Measurements from ENCODE around the gene PODXL.

DNA sequence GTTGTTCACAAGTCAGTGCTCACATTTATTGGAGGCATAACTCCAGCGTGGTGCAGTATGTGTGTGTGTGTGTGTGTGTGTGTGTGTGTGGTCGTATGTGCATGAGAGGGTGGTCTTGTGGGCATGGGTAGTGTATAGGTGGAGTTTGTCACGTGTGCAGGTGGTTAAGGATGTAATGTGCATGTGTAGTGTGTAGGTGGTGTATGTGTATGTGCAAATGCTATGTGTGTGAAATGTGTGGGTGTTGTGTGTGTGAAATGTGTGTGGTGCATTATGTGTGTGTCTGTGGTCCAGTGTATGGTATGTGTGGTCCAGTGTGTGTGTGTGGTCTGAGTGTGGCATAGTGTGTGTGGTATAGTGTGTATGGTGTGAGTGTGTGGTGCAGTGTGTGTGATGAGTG is 30.3 kb upstream of the PODXL start:
- TF ChIP-seq TAF1 (IDR thresholded peaks at IDR 0.05; ENCODE audit: low read depth) (no peak), EP300 (IDR thresholded peaks at IDR 0.05; ENCODE audit: borderline replicate concordance) (no peak), TEAD4 (IDR thresholded peaks at IDR 0.05) (no peak), CREB1 (IDR thresholded peaks at IDR 0.05; ENCODE audit: low read depth) (no peak), ZBTB7A (IDR thresholded peaks at IDR 0.05; ENCODE audit: low read depth) (no peak), CEBPB (IDR thresholded peaks at IDR 0.05) (no peak), RAD21 (IDR thresholded peaks at IDR 0.05; ENCODE audit: low read depth) (no peak), NFIC (IDR thresholded peaks at IDR 0.05) (no peak), YY1 (IDR thresholded peaks at IDR 0.05; ENCODE audit: low read depth) (no peak), TCF12 (IDR thresholded peaks at IDR 0.05; ENCODE audit: low read depth) (no peak)
- TF ChIP-seq, protein P1, sequence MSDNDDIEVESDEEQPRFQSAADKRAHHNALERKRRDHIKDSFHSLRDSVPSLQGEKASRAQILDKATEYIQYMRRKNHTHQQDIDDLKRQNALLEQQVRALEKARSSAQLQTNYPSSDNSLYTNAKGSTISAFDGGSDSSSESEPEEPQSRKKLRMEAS (IDR thresholded peaks at IDR 0.05), result no peak
- TF ChIP-seq, protein P2, sequence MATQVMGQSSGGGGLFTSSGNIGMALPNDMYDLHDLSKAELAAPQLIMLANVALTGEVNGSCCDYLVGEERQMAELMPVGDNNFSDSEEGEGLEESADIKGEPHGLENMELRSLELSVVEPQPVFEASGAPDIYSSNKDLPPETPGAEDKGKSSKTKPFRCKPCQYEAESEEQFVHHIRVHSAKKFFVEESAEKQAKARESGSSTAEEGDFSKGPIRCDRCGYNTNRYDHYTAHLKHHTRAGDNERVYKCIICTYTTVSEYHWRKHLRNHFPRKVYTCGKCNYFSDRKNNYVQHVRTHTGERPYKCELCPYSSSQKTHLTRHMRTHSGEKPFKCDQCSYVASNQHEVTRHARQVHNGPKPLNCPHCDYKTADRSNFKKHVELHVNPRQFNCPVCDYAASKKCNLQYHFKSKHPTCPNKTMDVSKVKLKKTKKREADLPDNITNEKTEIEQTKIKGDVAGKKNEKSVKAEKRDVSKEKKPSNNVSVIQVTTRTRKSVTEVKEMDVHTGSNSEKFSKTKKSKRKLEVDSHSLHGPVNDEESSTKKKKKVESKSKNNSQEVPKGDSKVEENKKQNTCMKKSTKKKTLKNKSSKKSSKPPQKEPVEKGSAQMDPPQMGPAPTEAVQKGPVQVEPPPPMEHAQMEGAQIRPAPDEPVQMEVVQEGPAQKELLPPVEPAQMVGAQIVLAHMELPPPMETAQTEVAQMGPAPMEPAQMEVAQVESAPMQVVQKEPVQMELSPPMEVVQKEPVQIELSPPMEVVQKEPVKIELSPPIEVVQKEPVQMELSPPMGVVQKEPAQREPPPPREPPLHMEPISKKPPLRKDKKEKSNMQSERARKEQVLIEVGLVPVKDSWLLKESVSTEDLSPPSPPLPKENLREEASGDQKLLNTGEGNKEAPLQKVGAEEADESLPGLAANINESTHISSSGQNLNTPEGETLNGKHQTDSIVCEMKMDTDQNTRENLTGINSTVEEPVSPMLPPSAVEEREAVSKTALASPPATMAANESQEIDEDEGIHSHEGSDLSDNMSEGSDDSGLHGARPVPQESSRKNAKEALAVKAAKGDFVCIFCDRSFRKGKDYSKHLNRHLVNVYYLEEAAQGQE (IDR thresholded peaks at IDR 0.05; ENCODE audit: low read depth), result no peak

Data from Ishikawa (cell line).